Measurements from ENCODE around the gene ZNF823.
A peak's percentile ranks its signal among the peaks of the same experiment; 100 is the strongest.

ZNF823 gene

GRCh38 chr19:11737964-11738745 is 591 bp downstream of the ZNF823 start:
- TF ChIP-seq FOXM1 (IDR thresholded peaks at IDR 0.05; ENCODE audit: borderline replicate concordance): no peak
- no peak for TF ChIP-seq L3MBTL2 (conservative IDR thresholded peaks at IDR 0.05)
- TF ChIP-seq FOXK2 (IDR thresholded peaks at IDR 0.05): no peak
- no peak for TF ChIP-seq PKNOX1 (IDR thresholded peaks at IDR 0.05)
- no peak for TF ChIP-seq FOXA1 (IDR thresholded peaks at IDR 0.05)
- TF ChIP-seq CTBP1 (IDR thresholded peaks at IDR 0.05; ENCODE audit: borderline replicate concordance): no peak
- TF ChIP-seq NFRKB (IDR thresholded peaks at IDR 0.05): no peak
- TF ChIP-seq ZNF384 (IDR thresholded peaks at IDR 0.05): no peak
- no peak for TF ChIP-seq BHLHE40 (IDR thresholded peaks at IDR 0.05; ENCODE audit: borderline replicate concordance)
- TF ChIP-seq ARNT (IDR thresholded peaks at IDR 0.05): no peak
- TF ChIP-seq ELF4 (IDR thresholded peaks at IDR 0.05): no peak
- no peak for TF ChIP-seq LEF1 (IDR thresholded peaks at IDR 0.05; ENCODE audit: borderline replicate concordance)
- CTCF ChIA-PET: no interaction called here
- POLR2A ChIA-PET: no interaction called here
- DNase-seq (ENCODE audit: extremely low spot score): peak; percentile 14

- CTCF ChIA-PET: no interaction called here
- no peak for DNase-seq (ENCODE audit: extremely low spot score)
- POLR2A ChIA-PET: no interaction called here
- TF ChIP-seq SP1 (IDR thresholded peaks at IDR 0.05): no peak
- TF ChIP-seq L3MBTL2 (conservative IDR thresholded peaks at IDR 0.05): no peak
- TF ChIP-seq SUZ12 (IDR thresholded peaks at IDR 0.05): no peak
- TF ChIP-seq ZNF384 (IDR thresholded peaks at IDR 0.05): no peak
- TF ChIP-seq FOXM1 (IDR thresholded peaks at IDR 0.05; ENCODE audit: borderline replicate concordance): no peak
- no peak for TF ChIP-seq BHLHE40 (IDR thresholded peaks at IDR 0.05; ENCODE audit: borderline replicate concordance)
- TF ChIP-seq ELF4 (IDR thresholded peaks at IDR 0.05): no peak
- no peak for TF ChIP-seq HDGF (IDR thresholded peaks at IDR 0.05; ENCODE audit: borderline replicate concordance)
- TF ChIP-seq FOXK2 (IDR thresholded peaks at IDR 0.05): no peak
- no peak for TF ChIP-seq TARDBP (IDR thresholded peaks at IDR 0.05)
- TF ChIP-seq FOXA1 (IDR thresholded peaks at IDR 0.05): no peak
- TF ChIP-seq PKNOX1 (IDR thresholded peaks at IDR 0.05): no peak
- no peak for TF ChIP-seq LEF1 (IDR thresholded peaks at IDR 0.05; ENCODE audit: borderline replicate concordance)
- no peak for TF ChIP-seq NFRKB (IDR thresholded peaks at IDR 0.05)
- TF ChIP-seq ARNT (IDR thresholded peaks at IDR 0.05): no peak
Measured at GRCh38 chr19:11736696-11737095, 2.0 kb downstream of the ZNF823 start.

GRCh38 chr19:11735375-11735774 is 3.4 kb downstream of the ZNF823 start:
- ChIA-PET CTCF (no interaction called here), POLR2A (no interaction called here)
- DNase-seq (ENCODE audit: extremely low spot score): no peak
- no peak for TF ChIP-seq TARDBP (IDR thresholded peaks at IDR 0.05)
- no peak for TF ChIP-seq BHLHE40 (IDR thresholded peaks at IDR 0.05; ENCODE audit: borderline replicate concordance)
- TF ChIP-seq FOXK2 (IDR thresholded peaks at IDR 0.05): no peak
- TF ChIP-seq ZNF384 (IDR thresholded peaks at IDR 0.05): no peak
- TF ChIP-seq NFRKB (IDR thresholded peaks at IDR 0.05): no peak
- TF ChIP-seq CTBP1 (IDR thresholded peaks at IDR 0.05; ENCODE audit: borderline replicate concordance): no peak
- TF ChIP-seq L3MBTL2 (conservative IDR thresholded peaks at IDR 0.05): no peak
- no peak for TF ChIP-seq SP1 (IDR thresholded peaks at IDR 0.05)
- no peak for TF ChIP-seq SUZ12 (IDR thresholded peaks at IDR 0.05)
- no peak for TF ChIP-seq PKNOX1 (IDR thresholded peaks at IDR 0.05)
- TF ChIP-seq FOXM1 (IDR thresholded peaks at IDR 0.05; ENCODE audit: borderline replicate concordance): no peak
- no peak for TF ChIP-seq LEF1 (IDR thresholded peaks at IDR 0.05; ENCODE audit: borderline replicate concordance)
- TF ChIP-seq HDGF (IDR thresholded peaks at IDR 0.05; ENCODE audit: borderline replicate concordance): no peak
- no peak for TF ChIP-seq FOXA1 (IDR thresholded peaks at IDR 0.05)
- TF ChIP-seq ARNT (IDR thresholded peaks at IDR 0.05): no peak
- TF ChIP-seq ELF4 (IDR thresholded peaks at IDR 0.05): no peak

GRCh38 chr19:11729586-11729985 is 9.2 kb downstream of the ZNF823 start:
- no peak for TF ChIP-seq L3MBTL2 (conservative IDR thresholded peaks at IDR 0.05)
- no peak for TF ChIP-seq ARNT (IDR thresholded peaks at IDR 0.05)
- no peak for DNase-seq (ENCODE audit: extremely low spot score)
- POLR2A ChIA-PET: no interaction called here
- CTCF ChIA-PET: interaction anchor here (0.6 kb wide), 1 partner anchor 16 kb away, joined by 3 read pairs; no protein-coding TSS in a partner anchor

GRCh38 chr19:11722414-11722813 is 16.3 kb downstream of the ZNF823 start:
- no peak for DNase-seq (ENCODE audit: extremely low spot score)
- CTCF ChIA-PET: no interaction called here
- POLR2A ChIA-PET: no interaction called here
- TF ChIP-seq SP1 (IDR thresholded peaks at IDR 0.05) (no peak), L3MBTL2 (conservative IDR thresholded peaks at IDR 0.05) (no peak), SUZ12 (IDR thresholded peaks at IDR 0.05) (no peak), FOXM1 (IDR thresholded peaks at IDR 0.05; ENCODE audit: borderline replicate concordance) (no peak), CTBP1 (IDR thresholded peaks at IDR 0.05; ENCODE audit: borderline replicate concordance) (no peak), ELF4 (IDR thresholded peaks at IDR 0.05) (no peak), ARNT (IDR thresholded peaks at IDR 0.05) (no peak), NFRKB (IDR thresholded peaks at IDR 0.05) (no peak), FOXK2 (IDR thresholded peaks at IDR 0.05) (no peak), BHLHE40 (IDR thresholded peaks at IDR 0.05; ENCODE audit: borderline replicate concordance) (no peak), LEF1 (IDR thresholded peaks at IDR 0.05; ENCODE audit: borderline replicate concordance) (no peak), HDGF (IDR thresholded peaks at IDR 0.05; ENCODE audit: borderline replicate concordance) (no peak), ZNF384 (IDR thresholded peaks at IDR 0.05) (no peak), PKNOX1 (IDR thresholded peaks at IDR 0.05) (no peak)
